NCI-H446 treated with DMSO at 0.1 percent for 48 hours (cell line): Measurements from ENCODE around the gene C4A.
"Not testable (repeated sequence)": the region's sequence is repeated elsewhere in the genome, so short reads cannot be mapped to it uniquely, and the experiment has no call there.

Source experiments
- DNase-seq: peaks from one replicate; lab custom pipeline; 2025; lab: John Stamatoyannopoulos, UW

The C4A gene

GRCh38 chr6:31981744-31982143, at the start of gene C4A:
TSS of gene C4A (plus strand) at chr6:31982057. CDS start at chr6:31982108, 51 bp downstream.
- DNase-seq, result not testable (repeated sequence)

GRCh38 chr6:31932137-31932536, 49.7 kb upstream of the C4A start:
- DNase-seq, result not testable (repeated sequence)

- no peak for DNase-seq
Observed at GRCh38 chr6:31933537-31933936, 48.3 kb upstream of the C4A start.

GRCh38 chr6:31935021-31935420, 46.8 kb upstream of the C4A start:
- DNase-seq, result no peak

GRCh38 chr6:31935823-31936222, 46.0 kb upstream of the C4A start:
- DNase-seq, result no peak

- DNase-seq, result no peak
Observed at GRCh38 chr6:31940256-31940664, 41.6 kb upstream of the C4A start.

GRCh38 chr6:31943742-31944141, 38.1 kb upstream of the C4A start:
- no peak for DNase-seq

- no peak for DNase-seq
Observed at GRCh38 chr6:31945154-31945506, 36.7 kb upstream of the C4A start.

- DNase-seq, result no peak
Observed at GRCh38 chr6:31945507-31946369, 36.1 kb upstream of the C4A start, which contains the start of gene CFB. TSS of gene CFB (plus strand) at chr6:31946095. CDS start at chr6:31946222, 127 bp downstream.

- DNase-seq, result no peak
Observed at GRCh38 chr6:31946370-31946885, 35.4 kb upstream of the C4A start.

- DNase-seq, result no peak
Observed at GRCh38 chr6:31947070-31947675, 34.7 kb upstream of the C4A start.

- DNase-seq, result no peak
Observed at GRCh38 chr6:31947864-31948263, 34.0 kb upstream of the C4A start.

- DNase-seq, result no peak
Observed at GRCh38 chr6:31948306-31948705, 33.6 kb upstream of the C4A start.

- DNase-seq, result no peak
Observed at GRCh38 chr6:31948753-31949413, 33.0 kb upstream of the C4A start.

- no peak for DNase-seq
Observed at GRCh38 chr6:31949926-31950548, 31.8 kb upstream of the C4A start.

- no peak for DNase-seq
Observed at GRCh38 chr6:31952140-31952805, 29.6 kb upstream of the C4A start.

GRCh38 chr6:31952890-31953289, 29.0 kb upstream of the C4A start:
- no peak for DNase-seq

GRCh38 chr6:31954511-31954910, 27.3 kb upstream of the C4A start:
- no peak for DNase-seq

- DNase-seq, result no peak
Observed at GRCh38 chr6:31956796-31957195, 25.1 kb upstream of the C4A start.

GRCh38 chr6:31958412-31958740, 23.5 kb upstream of the C4A start:
- DNase-seq, result no peak
